Measurements from ENCODE around the gene KCTD1.

Gene KCTD1

DNA sequence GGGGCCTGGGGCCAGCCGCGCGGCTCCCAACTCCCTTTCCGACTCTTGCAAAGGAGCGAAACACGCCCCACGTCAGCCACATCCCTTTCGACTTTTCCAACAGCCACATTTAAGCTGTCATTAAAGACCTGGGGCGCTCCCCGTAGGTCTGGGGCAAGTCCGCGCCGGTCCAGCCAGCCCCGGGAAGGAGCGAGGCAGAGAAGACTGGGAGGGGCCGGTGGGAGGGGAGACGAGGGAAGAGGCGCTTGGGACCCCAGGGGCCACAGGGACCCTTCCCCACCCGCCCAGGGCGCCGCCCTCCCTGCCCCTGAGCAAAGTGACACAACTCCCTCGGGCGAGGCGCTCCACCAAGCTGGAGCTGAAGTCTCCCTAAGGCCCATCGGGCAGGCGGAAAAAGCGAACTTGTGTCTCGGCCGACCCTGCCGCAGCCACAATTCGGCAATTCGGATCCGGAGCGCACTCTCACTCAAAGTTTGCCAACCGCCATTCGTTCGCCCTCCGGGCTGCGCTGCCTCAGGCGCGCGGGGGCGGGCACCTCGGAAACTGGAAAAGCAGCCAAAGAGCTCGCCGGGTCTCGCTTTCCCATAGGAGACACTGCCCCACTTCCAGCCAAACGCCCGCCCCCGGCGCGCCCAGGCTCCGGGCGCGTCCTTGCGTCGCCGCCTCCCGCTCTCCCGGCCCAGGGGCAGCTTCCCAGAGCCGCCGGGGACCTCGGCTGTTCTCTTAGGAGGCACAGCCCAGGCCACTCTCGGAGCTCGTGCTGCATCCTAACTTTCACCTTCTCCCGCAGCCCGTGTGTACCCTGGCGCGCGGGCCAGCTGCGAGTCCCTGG is 1.1 kb upstream of the KCTD1 start:
- TF ChIP-seq, protein P1, sequence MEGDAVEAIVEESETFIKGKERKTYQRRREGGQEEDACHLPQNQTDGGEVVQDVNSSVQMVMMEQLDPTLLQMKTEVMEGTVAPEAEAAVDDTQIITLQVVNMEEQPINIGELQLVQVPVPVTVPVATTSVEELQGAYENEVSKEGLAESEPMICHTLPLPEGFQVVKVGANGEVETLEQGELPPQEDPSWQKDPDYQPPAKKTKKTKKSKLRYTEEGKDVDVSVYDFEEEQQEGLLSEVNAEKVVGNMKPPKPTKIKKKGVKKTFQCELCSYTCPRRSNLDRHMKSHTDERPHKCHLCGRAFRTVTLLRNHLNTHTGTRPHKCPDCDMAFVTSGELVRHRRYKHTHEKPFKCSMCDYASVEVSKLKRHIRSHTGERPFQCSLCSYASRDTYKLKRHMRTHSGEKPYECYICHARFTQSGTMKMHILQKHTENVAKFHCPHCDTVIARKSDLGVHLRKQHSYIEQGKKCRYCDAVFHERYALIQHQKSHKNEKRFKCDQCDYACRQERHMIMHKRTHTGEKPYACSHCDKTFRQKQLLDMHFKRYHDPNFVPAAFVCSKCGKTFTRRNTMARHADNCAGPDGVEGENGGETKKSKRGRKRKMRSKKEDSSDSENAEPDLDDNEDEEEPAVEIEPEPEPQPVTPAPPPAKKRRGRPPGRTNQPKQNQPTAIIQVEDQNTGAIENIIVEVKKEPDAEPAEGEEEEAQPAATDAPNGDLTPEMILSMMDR (IDR thresholded peaks at IDR 0.05; ENCODE audit: low read length) = no peak
- TF ChIP-seq EZH2phosphoT487 (IDR thresholded peaks at IDR 0.05; ENCODE audit: low read length) (no peak), EZH2 (optimal IDR thresholded peaks at IDR 0.05; ENCODE audit: low read depth, low read length) (no peak)
- Histone ChIP-seq H2AFZ (ENCODE audit: low read length) (peak overlapping the region; percentile 88), H3K36me3 (replicated peaks; ENCODE audit: insufficient read depth, low read length) (no peaks in the 10 kb centered on the region), H4K20me1 (ENCODE audit: insufficient read depth, low read length) (no peaks in the 10 kb centered on the region), H3K9me3 (replicated peaks; ENCODE audit: insufficient read depth, low read length) (no peaks in the 10 kb centered on the region), H3K9me2 (replicated peaks; ENCODE audit: insufficient read depth, low read length) (no peaks in the 10 kb centered on the region), H3K27ac (ENCODE audit: low read length) (no peak overlapping the region), H3K4me2 (ENCODE audit: low read depth, low read length) (peak overlapping the region; percentile 96), H3F3A (ENCODE audit: insufficient read depth, low read length) (peaks cover 5% of the 10 kb centered on the region), H3K79me2 (ENCODE audit: low read length) (peaks cover 16% of the 10 kb centered on the region; the same call in 1 of the 2 replicates), H3K27me3 (replicated peaks; ENCODE audit: insufficient read depth, low read length) (no peaks in the 10 kb centered on the region), H3K9ac (ENCODE audit: low read length) (peak overlapping the region; percentile 44; the same call in 1 of the 2 replicates), H3K4me3 (ENCODE audit: low read length) (peak overlapping the region; percentile 76), H3K4me1 (ENCODE audit: low read length) (peaks cover 4% of the 10 kb centered on the region; the same call in 1 of the 2 replicates)
- peak; percentile 42 for DNase-seq

DNA sequence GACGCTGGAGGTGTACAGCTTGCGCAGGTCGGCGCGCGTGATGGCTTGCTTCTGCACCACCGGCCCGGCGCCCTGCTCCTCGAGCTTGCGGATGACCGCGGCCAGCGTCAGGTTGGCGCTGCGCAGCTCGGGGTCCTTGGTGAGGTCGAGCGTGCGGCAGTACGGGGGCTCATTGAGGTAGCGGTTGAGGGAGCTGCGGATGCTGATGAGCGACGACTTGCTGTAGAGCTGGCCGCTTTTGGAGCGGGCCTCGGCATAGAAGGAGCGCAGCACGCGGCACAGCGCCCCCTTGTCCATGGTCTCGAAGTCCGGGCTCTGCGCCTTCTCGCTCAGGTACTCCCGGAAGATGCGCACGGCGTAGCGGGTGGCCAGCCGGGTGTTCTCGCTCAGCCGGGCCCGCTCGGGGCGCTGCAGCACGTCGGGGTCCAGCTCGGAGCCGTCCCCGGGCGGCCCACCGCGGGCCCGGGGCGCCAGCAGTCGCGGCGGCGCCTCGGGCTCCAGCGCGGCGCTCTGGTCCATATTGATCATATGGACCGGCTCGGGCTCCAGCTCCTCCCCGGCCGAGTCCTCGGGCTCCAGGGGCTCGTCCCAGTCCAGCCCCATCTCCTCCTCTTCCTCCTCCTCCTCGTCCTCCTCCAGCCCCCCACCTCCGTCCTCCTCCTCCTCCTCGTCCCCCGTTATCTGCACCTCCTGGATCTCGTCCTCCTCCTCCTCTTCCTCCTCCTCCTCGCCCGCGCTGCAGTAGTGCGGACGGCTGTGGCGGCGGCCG is 523 bp downstream of the KCTD1 start:
- Histone ChIP-seq H3K27me3 (replicated peaks; ENCODE audit: insufficient read depth, low read length) (no peaks in the 10 kb centered on the region), H3K9me2 (replicated peaks; ENCODE audit: insufficient read depth, low read length) (no peaks in the 10 kb centered on the region), H2AFZ (ENCODE audit: low read length) (no peak overlapping the region), H3K4me3 (ENCODE audit: low read length) (peak overlapping the region; percentile 76), H3F3A (ENCODE audit: insufficient read depth, low read length) (peaks cover 5% of the 10 kb centered on the region), H3K4me1 (ENCODE audit: low read length) (peaks cover 4% of the 10 kb centered on the region; the same call in 1 of the 2 replicates), H3K9ac (ENCODE audit: low read length) (peak overlapping the region; percentile 49; the same call in 1 of the 2 replicates), H3K4me2 (ENCODE audit: low read depth, low read length) (0 out of 2 replicates have a peak overlapping the region, but pooled peaks have one; percentile 34), H3K79me2 (ENCODE audit: low read length) (peaks cover 16% of the 10 kb centered on the region; the same call in 1 of the 2 replicates), H4K20me1 (ENCODE audit: insufficient read depth, low read length) (no peaks in the 10 kb centered on the region), H3K9me3 (replicated peaks; ENCODE audit: insufficient read depth, low read length) (no peaks in the 10 kb centered on the region), H3K36me3 (replicated peaks; ENCODE audit: insufficient read depth, low read length) (no peaks in the 10 kb centered on the region), H3K27ac (ENCODE audit: low read length) (no peak overlapping the region)
- TF ChIP-seq EZH2phosphoT487 (IDR thresholded peaks at IDR 0.05; ENCODE audit: low read length) = no peak
- TF ChIP-seq, protein P1 (IDR thresholded peaks at IDR 0.05; ENCODE audit: low read length) = no peak
- TF ChIP-seq EZH2 (optimal IDR thresholded peaks at IDR 0.05; ENCODE audit: low read depth, low read length) = no peak
- no peak for DNase-seq

DNA sequence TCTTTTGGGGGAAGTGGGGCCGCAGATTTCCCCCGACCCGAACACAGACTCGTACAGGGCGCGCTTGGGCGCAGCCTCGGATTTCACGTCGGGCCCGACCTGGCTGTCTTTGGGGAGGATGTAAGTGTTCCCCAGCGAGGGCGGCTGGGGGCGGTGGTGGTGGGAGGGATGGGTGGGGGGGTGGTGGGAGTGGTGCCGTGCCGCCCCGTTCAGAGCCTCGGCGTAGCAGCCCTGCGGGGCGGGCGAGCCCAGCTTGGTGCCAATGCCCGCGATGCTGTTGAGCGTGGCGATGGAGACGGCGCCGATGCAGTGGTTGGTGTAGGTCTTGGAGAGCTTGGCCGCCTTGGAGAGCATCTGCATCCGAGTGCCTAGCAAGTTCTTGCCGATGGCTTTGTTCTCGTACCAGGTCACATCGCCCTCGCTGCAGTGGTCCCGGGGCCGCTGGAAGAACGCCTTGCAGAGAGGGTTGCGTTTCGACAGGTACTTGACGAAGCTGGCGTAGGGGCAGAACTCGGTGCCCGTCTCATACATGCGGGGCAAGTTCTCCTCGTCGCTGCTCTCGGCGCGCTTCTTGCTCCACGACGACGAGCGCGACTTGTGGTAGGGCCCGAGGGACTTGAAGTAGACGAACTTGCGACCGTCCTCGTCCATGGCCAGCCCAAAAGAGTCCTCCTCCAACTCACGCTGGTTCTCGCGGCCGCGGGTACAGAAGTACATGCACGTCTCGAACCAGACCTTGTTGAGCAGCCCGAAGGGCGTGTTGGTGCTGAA is 1.3 kb downstream of the KCTD1 start:
- Histone ChIP-seq H3K36me3 (replicated peaks; ENCODE audit: insufficient read depth, low read length) (no peaks in the 10 kb centered on the region), H3K4me2 (ENCODE audit: low read depth, low read length) (no peak overlapping the region), H3K4me1 (ENCODE audit: low read length) (peaks cover 4% of the 10 kb centered on the region; the same call in 1 of the 2 replicates), H3K27me3 (replicated peaks; ENCODE audit: insufficient read depth, low read length) (no peaks in the 10 kb centered on the region), H3K9me2 (replicated peaks; ENCODE audit: insufficient read depth, low read length) (no peaks in the 10 kb centered on the region), H3K27ac (ENCODE audit: low read length) (no peak overlapping the region), H4K20me1 (ENCODE audit: insufficient read depth, low read length) (no peaks in the 10 kb centered on the region), H2AFZ (ENCODE audit: low read length) (no peak overlapping the region), H3K4me3 (ENCODE audit: low read length) (no peak overlapping the region), H3K79me2 (ENCODE audit: low read length) (peaks cover 16% of the 10 kb centered on the region; the same call in 1 of the 2 replicates), H3K9me3 (replicated peaks; ENCODE audit: insufficient read depth, low read length) (no peaks in the 10 kb centered on the region), H3F3A (ENCODE audit: insufficient read depth, low read length) (peaks cover 5% of the 10 kb centered on the region), H3K9ac (ENCODE audit: low read length) (no peak overlapping the region)
- no peak for DNase-seq
- TF ChIP-seq EZH2phosphoT487 (IDR thresholded peaks at IDR 0.05; ENCODE audit: low read length) (no peak), EZH2 (optimal IDR thresholded peaks at IDR 0.05; ENCODE audit: low read depth, low read length) (no peak)
- TF ChIP-seq, protein P1 (IDR thresholded peaks at IDR 0.05; ENCODE audit: low read length) = no peak

All from MM.1S (cell line).